ENCODE measurements around the gene SEC24C. TPM values are rescaled to one million over a fixed set of nuclear protein-coding genes. Genes with fewer than 3 reads are reported as not detected.

Gene SEC24C
- total and polyA plus RNA-seq, 2 of the 13 experiments (the other 11 are each of a cell fraction or from before 2014, with no cell fraction given) = 63.1 to 66.4 TPM

DNA sequence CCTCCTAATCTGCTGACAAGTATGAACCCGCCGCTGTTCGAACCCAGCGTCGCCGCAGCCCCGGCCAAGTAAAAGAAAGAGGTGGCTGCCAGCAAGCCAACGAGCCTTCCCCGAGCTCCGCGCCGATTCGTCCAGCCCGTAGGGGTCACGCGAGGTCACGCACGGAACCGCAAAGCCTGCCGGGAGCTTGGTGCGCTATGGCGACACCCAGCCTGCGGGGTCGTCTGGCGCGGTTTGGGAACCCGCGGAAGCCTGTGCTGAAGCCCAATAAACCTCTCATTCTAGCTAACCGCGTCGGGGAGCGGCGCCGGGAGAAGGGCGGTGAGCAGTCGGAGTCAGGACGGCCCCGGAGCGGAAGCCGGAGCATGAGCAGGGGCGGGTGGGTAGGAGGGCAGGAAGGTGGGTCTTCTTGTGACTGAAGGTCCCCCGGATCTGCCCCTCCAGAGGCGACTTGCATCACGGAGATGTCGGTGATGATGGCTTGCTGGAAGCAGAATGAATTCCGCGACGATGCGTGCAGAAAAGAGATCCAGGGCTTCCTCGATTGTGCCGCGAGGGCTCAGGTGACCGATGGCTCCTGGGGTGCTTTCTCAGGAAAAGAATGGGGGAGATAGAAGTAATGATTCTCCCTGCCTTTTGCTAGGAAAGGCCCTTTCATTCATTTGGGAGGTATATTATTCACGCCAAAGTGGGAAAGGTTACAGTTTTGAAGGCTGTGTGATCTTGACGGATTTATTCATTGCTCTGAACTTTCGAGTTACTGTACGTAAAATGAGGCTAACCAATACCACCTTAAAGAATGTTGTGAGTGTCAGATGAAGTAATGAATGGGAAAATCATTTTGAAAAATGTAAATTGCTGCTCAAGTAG is 37.9 kb downstream of the SEC24C start, which contains the start of gene CHCHD1 (continued):
- TF ChIP-seq, protein P1, sequence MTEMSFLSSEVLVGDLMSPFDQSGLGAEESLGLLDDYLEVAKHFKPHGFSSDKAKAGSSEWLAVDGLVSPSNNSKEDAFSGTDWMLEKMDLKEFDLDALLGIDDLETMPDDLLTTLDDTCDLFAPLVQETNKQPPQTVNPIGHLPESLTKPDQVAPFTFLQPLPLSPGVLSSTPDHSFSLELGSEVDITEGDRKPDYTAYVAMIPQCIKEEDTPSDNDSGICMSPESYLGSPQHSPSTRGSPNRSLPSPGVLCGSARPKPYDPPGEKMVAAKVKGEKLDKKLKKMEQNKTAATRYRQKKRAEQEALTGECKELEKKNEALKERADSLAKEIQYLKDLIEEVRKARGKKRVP (CRISPR knock-in tag; IDR thresholded peaks at IDR 0.05) = peak in 1 of 2 experiments; percentile 25; a peak in 1 of 4 replicates
- no peak for TF ChIP-seq CENPT (CRISPR knock-in tag; IDR thresholded peaks at IDR 0.05; ENCODE audit: low read depth)
- TF ChIP-seq, protein P2, sequence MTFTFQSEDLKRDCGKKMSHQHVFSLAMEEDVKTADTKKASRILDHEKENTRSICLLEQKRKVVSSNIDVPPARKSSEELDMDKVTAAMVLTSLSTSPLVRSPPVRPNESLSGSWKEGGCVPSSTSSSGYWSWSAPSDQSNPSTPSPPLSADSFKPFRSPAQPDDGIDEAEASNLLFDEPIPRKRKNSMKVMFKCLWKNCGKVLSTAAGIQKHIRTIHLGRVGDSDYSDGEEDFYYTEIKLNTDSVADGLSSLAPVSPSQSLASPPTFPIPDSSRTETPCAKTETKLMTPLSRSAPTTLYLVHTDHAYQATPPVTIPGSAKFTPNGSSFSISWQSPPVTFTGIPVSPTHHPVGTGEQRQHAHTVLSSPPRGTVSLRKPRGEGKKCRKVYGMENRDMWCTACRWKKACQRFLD (CRISPR knock-in tag; IDR thresholded peaks at IDR 0.05; ENCODE audit: borderline replicate concordance) = peak; percentile 86; the same call in 1 of the 2 replicates
- TF ChIP-seq SAP130 (CRISPR knock-in tag; IDR thresholded peaks at IDR 0.05; ENCODE audit: low read depth) = peak; percentile 97
- TF ChIP-seq ZNF777 (CRISPR knock-in tag; IDR thresholded peaks at IDR 0.05) = peak; percentile 50; the same call in 1 of the 2 replicates
- TF ChIP-seq CBX2 (IDR thresholded peaks at IDR 0.05; ENCODE audit: low read depth, low read length) = no peak
- no peak for TF ChIP-seq CBX2 (CRISPR knock-in tag; IDR thresholded peaks at IDR 0.05; ENCODE audit: low read depth)
- peak; percentile 95 for TF ChIP-seq NRL (CRISPR knock-in tag; IDR thresholded peaks at IDR 0.05; ENCODE audit: borderline replicate concordance)
- peak; percentile 48; the same call in 1 of the 2 replicates for TF ChIP-seq BHLHE40 (IDR thresholded peaks at IDR 0.05; ENCODE audit: low read length)
- TF ChIP-seq, protein P3, sequence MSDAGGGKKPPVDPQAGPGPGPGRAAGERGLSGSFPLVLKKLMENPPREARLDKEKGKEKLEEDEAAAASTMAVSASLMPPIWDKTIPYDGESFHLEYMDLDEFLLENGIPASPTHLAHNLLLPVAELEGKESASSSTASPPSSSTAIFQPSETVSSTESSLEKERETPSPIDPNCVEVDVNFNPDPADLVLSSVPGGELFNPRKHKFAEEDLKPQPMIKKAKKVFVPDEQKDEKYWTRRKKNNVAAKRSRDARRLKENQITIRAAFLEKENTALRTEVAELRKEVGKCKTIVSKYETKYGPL (CRISPR knock-in tag; IDR thresholded peaks at IDR 0.05) = 0 out of 2 replicates have a peak, but pooled peaks have one; percentile 36
- TF ChIP-seq DPF2 (CRISPR knock-in tag; IDR thresholded peaks at IDR 0.05; ENCODE audit: borderline replicate concordance, low read depth) = no peak
- TF ChIP-seq, protein P4, sequence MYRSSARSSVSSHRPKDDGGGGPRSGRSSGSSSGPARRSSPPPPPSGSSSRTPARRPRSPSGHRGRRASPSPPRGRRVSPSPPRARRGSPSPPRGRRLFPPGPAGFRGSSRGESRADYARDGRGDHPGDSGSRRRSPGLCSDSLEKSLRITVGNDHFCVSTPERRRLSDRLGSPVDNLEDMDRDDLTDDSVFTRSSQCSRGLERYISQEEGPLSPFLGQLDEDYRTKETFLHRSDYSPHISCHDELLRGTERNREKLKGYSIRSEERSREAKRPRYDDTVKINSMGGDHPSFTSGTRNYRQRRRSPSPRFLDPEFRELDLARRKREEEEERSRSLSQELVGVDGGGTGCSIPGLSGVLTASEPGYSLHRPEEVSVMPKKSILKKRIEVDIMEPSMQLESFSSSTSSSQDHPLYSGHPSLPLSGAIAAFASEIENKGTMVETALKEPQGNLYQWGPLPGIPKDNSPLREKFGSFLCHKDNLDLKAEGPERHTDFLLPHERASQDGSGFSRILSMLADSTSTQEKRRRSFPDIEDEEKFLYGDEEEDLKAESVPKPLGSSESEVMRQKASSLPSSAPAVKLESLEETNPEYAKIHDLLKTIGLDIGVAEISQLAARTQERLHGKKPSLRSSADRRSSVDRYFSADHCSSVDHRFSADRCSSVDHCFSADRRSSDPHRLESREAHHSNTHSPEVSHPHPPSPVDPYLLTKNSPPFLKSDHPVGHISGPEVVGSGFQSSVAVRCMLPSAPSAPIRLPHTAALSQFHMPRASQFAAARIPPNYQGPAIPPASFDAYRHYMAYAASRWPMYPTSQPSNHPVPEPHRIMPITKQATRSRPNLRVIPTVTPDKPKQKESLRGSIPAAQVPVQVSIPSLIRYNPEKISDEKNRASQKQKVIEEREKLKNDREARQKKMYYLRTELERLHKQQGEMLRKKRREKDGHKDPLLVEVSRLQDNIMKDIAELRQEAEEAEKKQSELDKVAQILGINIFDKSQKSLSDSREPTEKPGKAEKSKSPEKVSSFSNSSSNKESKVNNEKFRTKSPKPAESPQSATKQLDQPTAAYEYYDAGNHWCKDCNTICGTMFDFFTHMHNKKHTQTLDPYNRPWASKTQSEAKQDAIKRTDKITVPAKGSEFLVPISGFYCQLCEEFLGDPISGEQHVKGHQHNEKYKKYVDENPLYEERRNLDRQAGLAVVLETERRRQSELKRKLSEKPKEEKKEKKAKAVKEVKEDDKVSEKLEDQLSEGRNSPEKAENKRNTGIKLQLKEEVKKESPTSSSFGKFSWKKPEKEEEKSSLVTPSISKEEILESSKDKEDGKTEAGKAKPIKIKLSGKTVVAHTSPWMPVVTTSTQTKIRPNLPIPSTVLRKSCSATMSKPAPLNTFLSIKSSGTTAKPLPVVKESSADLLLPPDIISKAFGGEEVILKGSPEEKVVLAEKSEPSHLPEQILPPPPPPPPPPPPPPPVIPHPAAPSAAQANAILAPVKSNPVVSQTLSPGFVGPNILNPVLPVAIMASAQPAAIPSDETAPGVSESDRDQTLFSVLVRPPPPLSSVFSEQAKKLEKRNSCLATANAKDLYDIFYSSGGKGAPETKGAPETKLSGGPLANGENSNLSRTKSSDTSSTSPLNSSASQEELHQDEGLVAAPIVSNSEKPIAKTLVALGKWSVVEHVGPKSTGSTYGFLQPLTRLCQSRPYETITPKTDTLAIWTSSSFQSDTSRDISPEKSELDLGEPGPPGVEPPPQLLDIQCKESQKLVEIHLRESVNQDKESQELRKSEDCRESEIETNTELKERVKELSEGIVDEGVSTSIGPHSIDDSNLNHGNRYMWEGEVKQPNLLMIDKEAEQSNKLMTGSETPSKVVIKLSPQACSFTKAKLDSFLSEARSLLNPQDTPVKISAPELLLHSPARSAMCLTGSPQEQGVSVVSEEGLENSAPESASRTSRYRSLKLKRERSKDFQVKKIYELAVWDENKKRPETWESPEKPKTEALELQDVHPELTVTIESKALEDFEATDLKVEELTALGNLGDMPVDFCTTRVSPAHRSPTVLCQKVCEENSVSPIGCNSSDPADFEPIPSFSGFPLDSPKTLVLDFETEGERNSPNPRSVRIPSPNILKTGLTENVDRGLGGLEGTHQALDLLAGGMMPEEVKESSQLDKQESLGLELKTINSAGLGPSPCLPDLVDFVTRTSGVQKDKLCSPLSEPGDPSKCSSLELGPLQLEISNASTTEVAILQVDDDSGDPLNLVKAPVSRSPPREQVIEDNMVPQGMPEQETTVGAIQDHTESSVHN (CRISPR knock-in tag; IDR thresholded peaks at IDR 0.05) = no peak
- peak; percentile 68 for TF ChIP-seq RARA (CRISPR knock-in tag; IDR thresholded peaks at IDR 0.05)
- peak; percentile 93 for TF ChIP-seq SPEN (CRISPR knock-in tag; IDR thresholded peaks at IDR 0.05; ENCODE audit: low read depth)
- peak; percentile 88 for TF ChIP-seq NR2F6 (IDR thresholded peaks at IDR 0.05)
- TF ChIP-seq NR2F6 (CRISPR knock-in tag; IDR thresholded peaks at IDR 0.05) = peak; percentile 94
- TF ChIP-seq RXRB (CRISPR knock-in tag; IDR thresholded peaks at IDR 0.05; ENCODE audit: borderline replicate concordance) = peak; percentile 92
- TF ChIP-seq, protein P5, sequence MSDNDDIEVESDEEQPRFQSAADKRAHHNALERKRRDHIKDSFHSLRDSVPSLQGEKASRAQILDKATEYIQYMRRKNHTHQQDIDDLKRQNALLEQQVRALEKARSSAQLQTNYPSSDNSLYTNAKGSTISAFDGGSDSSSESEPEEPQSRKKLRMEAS (IDR thresholded peaks at IDR 0.05) = peak; percentile 80

Data from HepG2 (cell line).